GM13977 (cell line): Measurements from ENCODE around the gene PAX2.

Experiments used
- DNase-seq: peaks from one replicate; pipeline ENCODE4 v3.0.0; 2012; ENCODE audit warnings: low spot score
- in situ Hi-C: fragments of 300-500 bp; cut with MboI; formaldehyde crosslinking; loops from one replicate; pipeline ENCODE4 v1.12.0; 2022; ENCODE audit warnings: low sequenced_read_pairs, low pct_unique_long_range_greater_than_20kb, mixed read lengths, inconsistent platforms; ENCODE audit not compliant: unreplicated experiment
- TF ChIP-seq, protein P1 (sequence below): IDR thresholded peaks from 2 replicates; pipeline ENCODE4 v1.5.1; 2012; ENCODE audit warnings: mild to moderate bottlenecking, control low read depth; ENCODE audit not compliant: insufficient read depth; ENCODE audit errors: extremely low read depth, missing control alignments

The PAX2 gene

DNA sequence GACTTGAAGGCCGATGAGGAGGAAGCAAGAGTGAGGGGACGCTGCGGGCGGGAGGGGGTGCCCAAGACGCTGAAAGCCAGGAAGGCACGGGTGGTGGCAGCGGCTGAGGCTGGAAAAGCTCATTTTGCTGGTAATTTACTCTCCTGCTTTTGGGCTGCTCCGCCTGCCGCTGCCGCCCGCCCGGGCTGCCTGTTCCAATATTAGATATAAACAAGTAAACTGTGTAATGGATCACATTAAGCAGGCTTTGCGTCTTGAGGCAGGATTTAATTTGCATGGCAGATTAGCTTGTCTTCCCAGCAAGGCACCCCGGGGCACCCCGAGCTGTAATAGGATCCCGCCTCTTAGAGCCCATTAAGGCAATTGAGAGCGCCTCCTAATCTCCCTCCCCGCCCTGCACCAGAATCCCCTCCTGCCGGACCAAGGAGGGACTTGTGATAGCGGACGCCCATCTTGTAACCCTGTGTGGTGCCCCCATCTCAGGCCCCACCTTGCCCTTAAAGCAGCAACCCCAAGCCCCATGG is 121.3 kb downstream of the PAX2 start:
- TF ChIP-seq, protein P1, sequence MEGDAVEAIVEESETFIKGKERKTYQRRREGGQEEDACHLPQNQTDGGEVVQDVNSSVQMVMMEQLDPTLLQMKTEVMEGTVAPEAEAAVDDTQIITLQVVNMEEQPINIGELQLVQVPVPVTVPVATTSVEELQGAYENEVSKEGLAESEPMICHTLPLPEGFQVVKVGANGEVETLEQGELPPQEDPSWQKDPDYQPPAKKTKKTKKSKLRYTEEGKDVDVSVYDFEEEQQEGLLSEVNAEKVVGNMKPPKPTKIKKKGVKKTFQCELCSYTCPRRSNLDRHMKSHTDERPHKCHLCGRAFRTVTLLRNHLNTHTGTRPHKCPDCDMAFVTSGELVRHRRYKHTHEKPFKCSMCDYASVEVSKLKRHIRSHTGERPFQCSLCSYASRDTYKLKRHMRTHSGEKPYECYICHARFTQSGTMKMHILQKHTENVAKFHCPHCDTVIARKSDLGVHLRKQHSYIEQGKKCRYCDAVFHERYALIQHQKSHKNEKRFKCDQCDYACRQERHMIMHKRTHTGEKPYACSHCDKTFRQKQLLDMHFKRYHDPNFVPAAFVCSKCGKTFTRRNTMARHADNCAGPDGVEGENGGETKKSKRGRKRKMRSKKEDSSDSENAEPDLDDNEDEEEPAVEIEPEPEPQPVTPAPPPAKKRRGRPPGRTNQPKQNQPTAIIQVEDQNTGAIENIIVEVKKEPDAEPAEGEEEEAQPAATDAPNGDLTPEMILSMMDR: no peak
- in situ Hi-C loops: no loop called here

DNA sequence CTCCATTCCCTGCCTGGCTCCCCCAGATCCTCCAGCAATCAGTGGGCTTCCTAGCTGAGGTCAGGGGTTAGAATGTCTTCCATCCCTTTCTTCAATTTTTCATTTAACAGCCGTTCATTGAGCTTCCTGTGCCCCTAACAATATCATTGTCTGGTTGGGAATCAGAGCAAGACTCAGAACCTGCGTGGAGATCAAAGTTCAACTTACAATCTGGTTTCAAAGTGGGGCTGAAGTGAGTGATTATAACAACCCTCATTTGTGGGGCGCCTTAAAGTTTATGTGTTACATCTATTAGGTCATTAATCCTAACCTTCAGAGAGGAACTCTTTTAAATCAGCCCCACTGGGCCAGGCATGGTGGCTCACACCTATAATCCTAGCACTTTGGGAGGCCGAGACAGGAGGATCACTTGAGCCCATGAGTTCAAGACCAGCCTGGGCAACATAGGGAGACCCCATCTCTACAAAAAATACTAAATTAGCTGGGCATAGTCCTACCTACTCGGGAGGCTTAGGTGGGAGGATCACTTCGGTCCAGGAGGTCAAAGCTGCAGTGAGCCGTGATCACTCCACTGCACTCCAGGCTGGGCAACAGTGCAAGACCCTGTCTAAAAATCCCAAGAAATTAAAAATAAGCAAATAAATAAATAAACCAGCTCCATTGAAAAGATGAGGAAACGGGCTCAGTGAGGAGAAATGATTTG is 122.0 kb downstream of the PAX2 start:
- in situ Hi-C loops: no loop called here
- TF ChIP-seq, protein P1: no peak
- DNase-seq: no peak

More for the DNA sequence above, 121.3 kb downstream of the PAX2 start:
- no peak for DNase-seq

DNA sequence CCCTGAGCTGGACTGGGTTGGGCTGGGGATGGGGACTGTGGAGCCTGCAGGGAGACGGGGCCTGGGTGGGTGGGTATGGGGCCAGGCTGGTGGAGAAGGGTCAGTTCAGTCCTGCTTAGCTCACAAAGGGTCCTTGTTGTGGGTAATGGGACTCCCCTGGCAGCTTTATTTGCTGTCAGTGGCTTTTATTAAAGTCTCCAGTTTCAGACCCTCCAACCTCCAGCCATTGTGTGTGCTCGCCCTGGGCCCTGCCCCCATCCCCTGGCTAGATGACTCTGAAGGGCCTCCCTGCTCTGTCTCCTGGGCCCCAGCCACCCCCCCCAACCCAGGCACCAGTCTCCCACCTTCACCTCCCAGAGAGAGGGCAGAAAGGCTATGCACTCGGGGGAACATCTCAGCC is 123.0 kb downstream of the PAX2 start:
- in situ Hi-C loops: no loop called here
- no peak for DNase-seq
- TF ChIP-seq, protein P1: no peak

DNA sequence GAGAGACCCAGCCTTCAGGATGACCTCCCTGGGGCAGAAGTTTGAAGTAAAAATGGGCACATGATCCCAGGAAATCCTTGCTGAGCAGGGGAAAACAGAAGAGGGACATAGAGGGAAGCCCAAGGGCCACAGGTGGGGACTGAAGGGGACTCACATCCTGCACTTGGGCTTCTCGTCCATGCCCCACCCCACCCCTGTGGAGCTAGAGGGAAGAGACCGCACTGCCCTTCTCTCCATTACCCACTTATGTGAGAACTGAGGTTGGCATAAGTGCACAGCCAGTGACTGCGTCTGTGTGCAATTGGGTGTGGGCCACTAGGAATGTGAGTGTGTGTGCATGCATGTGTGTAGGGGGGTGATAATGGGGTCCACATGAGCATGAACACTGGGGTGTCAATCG is 124.0 kb downstream of the PAX2 start:
- DNase-seq: no peak
- in situ Hi-C loops: no loop called here
- TF ChIP-seq, protein P1: no peak

DNA sequence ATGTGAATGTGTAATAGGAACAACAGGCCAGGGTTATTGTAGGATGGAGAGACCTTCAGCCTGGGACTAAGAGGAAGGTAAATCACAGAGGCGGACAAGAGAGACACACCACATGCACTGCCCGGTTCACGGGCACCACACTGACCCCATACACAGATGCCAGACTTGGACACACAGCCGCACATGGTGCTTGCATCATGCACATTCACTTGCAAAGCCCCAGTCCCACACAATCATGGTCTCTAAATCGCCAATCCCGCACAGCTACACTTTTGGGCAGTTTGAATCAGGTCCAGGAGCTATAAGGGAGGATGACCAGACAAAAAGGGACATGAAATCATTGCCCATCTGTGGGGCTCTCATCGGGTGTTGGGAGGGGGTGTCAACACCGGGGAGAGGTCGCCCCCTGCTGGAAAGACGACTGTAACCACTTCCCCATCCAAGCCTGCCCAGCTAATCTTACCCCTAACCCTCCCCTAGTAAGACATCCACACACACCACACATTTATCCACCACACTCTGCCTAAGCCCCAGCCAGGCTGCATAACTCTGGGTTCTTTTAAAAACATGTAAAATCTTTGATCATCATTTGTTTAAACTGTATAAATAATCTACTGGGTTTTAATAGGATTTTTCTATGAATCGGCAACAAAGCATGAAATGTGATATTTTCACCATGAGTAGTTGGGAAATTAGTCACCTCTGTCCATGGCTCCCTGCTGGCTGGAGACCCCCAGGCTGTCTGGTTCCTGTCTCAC is 126.8 kb downstream of the PAX2 start:
- DNase-seq: peak; percentile 88
- in situ Hi-C loops: no loop called here
- TF ChIP-seq, protein P1: peak; percentile 59

DNA sequence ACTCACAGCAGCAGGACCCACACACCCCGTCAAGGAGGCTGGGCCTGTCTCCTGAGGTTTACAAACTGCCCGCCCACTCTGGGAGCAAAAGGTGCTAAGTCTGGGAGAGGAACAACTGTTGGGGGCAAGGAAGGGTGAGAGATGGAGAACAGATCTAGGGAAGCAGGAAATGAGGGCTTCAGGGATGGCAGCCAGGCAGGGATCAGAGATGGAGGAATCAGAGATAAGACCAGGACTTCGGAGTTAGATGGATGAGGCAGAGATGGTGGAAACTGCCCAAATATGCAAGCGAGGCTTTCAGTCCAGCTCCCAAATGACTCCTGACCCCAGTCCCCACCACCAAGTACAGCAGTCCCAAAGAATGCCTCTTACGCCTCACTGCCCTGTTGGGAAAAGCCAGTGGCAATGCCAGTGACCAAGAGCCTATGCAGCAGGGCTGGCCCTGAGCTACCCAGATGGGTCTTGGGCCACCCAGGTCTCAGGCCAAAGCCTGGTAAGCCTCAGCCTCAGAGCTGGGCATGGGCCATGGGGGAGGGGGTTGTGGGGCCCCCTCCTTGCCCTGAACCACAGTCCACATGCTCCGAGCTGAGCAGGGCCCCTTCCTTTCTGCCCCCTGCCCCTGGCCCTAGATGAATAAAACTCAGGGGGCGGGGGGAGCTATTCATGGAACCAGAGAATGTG is 127.9 kb downstream of the PAX2 start:
- TF ChIP-seq, protein P1: no peak
- in situ Hi-C loops: no loop called here
- DNase-seq: no peak
